Endometrial microvascular endothelial cells (primary cell): Measurements from ENCODE around the gene ZNF189. TPM values are rescaled to one million over a fixed set of nuclear protein-coding genes. Genes with fewer than 3 reads are reported as not detected.
"Not testable (repeated sequence)": the region's sequence is repeated elsewhere in the genome, so short reads cannot be mapped to it uniquely, and the experiment has no call there.

Source experiments
- in situ Hi-C: cut with HindIII; loops from 2 replicates; pipeline ENCODE4 v1.10.0; 2017; ENCODE audit warnings: low sequenced_read_pairs, low pct_unique_long_range_greater_than_20kb; ENCODE audit errors: inconsistent ontology term
- total RNA-seq: library from RNA; depleted of rRNA; stranded (reverse); fragments of >200 nt; gene quantifications from one replicate; pipeline ENCODE4 v1.2.3, GENCODE V29; 2015; ENCODE audit errors: inconsistent ontology term

The ZNF189 gene
- total RNA-seq, 1 donor from 2014 or later: 8.3 TPM

DNA sequence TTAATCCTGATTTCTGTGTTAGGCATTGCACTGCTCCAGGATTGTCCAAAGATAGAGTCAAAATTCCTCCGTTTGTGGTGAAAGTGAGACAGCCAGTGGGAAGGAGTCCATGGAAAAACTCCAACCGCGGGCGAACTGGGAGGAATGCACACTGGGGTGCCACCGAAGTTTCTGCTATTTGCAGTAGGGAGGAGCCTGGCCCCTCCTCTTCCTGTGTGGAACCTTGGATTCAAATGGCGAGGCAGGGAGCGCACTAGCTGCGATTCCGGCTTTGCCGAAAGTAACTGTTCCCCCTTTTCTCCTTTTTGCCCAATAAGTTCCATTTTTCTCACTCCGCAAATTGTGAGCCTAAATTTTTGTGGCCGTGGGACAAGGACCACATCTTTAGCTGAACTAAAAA, 23.1 kb upstream of the ZNF189 start:
- in situ Hi-C loops: no loop called here

DNA sequence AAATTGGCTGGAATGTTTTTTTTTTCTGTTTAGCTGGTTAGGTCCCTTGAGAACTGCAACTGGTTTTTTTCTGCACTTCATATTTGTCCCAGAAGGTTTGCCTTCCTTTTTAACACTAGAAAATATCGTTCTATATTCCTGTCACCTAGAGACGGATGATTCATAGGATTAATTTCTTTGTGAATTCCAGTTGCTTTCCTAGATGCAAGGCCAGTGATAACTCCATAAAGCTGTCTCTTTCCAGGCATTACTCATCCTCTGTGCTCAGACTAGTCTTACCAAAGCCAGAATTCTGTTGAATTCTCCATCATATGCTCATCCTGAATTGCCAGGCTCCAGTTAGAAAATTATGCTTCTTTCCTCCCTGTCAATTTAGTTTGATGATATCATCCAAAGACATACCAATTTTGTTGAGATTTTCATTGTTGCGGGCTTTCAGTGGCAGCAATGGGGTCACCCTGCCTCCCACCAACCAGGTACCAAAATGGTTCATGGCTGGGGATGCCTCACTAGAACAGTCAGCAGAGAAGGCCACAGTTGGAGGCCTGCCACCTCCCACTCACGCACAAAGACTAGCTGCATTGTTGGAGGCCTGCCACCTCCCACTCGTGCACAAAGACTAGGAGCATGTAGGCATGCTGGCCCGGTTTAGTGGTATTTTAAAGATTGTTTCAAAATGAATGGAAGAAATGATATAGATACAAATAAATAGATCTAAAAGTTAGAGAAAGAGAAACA, 22.4 kb upstream of the ZNF189 start:
- in situ Hi-C loops: no loop called here

DNA sequence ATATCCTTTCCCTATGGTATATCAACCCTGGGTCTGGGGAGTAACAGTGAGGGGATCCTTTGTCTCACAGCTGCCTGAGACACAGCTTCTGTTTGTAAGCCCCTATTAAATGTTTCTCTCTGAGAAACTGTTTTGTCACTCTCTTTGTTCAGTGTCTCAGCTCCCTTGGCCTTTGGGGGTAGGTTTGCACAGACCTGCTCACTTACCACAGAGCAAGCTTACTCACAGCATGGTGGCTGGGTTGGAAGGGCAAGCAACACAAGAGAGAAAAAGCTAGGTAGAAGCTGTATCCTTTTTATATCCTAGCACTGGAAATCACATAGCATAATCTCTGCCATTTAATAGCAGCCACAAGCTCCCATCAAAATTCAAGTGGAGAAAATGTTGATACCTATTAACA, 18.4 kb upstream of the ZNF189 start:
- in situ Hi-C loops: no loop called here

DNA sequence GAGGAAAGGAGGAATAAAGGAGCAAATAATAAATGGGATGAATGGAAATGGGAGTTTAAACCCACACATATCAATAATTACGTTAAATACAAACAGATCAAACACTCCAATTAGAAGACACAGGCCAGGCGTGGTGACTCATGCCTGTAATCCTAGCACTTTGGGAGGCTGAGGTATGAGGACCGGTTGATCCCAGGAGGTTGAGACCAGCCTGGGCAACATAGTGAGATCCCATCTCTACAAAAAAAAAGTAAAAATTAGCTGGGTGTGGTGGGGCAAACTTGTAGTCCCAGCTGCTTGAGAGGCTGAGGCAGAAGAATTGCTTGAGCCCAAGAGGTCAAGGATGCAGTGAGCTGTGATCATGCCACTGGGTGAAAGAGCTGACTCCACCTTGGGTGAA, 17.5 kb upstream of the ZNF189 start:
- in situ Hi-C loops: no loop called here

DNA sequence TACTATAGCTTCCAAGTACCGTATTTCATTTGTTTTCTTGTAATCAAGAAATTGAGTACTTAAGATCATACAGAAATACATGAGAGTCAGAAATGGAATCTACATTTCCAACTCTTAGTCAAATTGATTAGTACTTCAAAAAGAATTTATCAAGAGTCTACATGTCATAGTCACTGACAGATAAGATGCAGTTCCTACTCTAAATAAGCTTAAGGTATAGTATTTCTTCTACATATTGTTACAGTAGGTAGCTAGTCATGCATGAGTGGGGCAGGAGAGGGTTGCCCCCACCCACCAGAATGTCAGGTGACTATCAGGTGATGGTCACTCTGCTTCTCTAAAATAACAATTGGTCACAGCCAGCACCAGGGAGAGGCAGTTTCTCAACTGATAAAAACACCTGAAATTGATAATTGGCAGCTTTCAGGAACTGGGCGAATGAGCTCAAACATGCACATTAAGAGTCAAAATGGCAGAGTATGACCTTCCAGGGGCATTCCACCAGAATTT, 16.8 kb upstream of the ZNF189 start:
- in situ Hi-C loops: no loop called here

DNA sequence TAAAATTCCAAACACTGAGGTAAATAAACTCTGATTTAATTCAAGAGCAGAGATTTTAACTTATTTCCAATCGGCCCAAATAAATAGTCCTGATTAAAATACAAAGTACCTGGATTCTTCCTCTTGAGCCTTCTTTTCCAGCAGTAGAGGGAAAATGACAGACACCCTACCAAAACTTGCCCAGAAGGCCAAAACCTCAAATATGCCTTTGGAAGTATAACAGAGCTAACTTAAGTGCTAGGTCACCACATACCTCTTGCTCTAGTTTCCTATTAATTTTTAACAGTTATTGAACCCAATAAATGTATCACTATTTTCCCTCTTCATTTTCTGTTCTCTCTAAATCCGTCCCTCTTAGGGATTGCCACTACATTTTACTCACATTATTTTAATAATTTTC, 15.3 kb upstream of the ZNF189 start:
- in situ Hi-C loops: no loop called here

DNA sequence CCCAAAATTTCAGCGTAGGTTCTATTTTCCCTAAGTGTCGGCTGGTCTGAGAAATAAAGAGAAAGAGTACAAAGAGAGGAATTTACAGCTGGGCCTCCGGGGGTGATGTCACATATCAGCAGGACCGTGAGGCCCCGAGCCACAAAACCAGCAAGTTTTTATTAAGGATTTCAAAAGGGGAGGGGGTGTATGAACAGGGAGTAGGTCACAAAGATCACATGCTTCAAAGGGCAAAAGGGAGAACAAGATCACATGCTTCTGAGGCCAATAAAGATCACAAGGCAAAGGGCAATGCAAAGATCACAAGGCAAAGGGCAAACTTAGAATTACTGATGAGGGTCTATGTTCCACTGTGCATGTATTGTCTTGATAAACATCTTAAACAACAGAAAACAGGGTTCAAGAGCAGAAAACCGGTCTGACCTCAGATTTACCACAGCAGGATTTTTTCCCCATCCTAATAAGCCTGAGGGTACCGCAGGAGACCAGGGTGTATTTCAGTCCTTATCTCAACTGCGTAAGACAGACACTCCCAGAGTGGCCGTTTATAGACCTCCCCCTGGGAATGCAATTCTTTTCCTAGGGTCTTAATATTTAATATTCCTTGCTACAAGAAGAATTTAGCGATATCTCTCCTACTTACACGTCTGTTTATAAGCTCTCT, 13.6 kb upstream of the ZNF189 start, which contains the start of gene BAAT:
Gene BAAT (minus strand): TSS at position 134 of the 664 bp plus-strand sequence. CDS start 13,602 bp downstream, outside the sequence.
- in situ Hi-C loops: not testable (repeated sequence)

DNA sequence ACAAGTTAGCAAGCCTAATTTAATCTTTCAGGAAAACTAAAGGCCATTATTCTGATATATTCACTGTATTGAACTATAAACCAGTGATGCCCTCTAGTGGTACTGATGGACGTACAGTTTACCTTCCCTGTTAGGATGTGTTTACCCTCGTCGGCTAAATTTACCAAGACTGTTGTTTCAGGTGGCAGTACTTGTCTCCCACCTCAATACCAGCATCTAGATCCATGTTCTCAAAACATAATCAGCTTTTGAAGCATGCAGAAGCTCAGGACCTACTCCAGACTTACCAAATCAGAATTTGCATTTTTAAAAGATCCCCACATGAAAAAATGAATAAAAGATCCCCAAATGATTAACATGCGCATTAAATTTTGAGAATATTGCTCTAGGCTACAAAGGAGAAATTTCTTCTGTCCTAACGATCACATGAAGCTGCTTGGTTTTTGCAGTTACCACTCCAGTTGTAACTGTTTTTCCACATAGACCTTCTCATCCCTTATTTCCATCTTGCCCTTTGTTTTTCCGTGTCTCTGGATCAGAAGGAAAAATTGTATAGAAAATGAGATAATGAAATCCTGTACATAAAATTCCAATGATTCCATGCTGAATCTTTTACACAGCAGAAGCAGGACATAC, 10.7 kb upstream of the ZNF189 start:
- in situ Hi-C loops: no loop called here

DNA sequence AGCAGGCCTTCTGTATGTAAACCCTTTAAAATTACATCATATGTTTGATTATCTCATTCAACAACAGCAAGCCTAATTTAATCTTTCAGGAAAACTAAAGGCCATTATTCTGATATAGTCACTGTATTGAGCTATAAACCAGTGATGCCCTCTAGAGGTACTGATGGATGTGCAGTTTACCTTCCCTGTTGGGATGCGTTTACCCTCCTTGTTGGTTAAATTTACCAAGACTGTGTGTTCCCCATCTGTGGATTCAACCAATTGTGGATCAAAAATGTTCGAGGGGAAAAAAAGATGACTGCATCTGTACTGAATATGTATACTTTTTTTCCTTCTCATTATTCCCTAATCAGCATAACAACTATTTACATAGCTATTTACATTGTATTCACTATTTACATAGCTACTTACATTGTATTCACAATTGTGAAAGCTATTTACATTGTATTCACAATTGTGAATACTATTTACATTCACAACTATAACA, 10.1 kb upstream of the ZNF189 start:
- in situ Hi-C loops: no loop called here

DNA sequence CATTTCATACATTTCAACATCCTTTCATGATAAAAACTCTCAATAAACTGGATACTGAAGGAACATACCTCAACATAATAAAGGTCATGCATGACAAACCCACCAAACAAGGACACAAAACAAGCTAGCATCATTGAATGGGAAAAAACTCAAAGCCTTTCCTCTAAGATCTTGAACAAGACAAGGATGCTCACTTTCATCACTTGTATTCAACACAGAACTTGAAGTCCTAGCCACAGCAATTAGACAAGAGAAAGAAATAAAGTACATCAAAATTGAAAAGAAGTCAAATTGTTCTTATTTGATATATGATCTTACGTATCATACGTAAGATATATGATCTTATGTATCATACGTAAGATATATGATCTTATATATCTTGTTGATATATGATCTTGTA, 5.5 kb upstream of the ZNF189 start:
- in situ Hi-C loops: no loop called here

DNA sequence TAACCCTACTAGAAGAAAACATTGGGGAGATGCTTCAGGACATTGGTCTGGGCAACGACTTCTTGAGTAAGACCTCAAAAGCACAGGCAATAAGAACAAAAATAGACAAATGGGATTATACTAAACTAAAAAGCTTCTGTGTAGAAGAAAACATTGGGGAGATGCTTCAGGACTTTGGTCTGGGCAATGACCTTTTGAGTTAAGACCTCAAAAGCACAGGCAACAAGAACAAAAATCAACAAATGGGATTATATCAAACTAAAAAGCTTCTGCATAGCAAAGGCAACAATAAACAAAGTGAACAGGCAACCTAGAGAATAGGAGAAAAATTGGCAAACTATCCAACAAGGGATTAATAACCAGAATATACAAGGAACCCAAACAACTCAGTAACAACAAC, 4.0 kb upstream of the ZNF189 start:
- in situ Hi-C loops: no loop called here

DNA sequence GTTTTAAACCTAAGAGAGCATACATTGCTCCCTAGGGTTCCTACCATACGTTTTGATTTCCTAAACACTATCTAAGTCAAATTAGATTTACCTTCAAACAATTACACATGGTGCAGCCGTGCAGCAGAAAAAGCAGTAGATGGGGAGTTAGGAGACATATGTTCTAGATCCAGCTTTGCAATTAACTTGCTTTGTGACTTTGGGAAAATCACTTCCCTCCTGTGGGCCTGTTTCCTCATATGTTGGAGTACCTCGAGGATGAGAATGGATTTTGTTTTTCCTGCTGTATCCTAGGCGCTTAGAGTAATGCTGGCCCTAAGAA, 944 bp upstream of the ZNF189 start:
- in situ Hi-C loops: no loop called here

DNA sequence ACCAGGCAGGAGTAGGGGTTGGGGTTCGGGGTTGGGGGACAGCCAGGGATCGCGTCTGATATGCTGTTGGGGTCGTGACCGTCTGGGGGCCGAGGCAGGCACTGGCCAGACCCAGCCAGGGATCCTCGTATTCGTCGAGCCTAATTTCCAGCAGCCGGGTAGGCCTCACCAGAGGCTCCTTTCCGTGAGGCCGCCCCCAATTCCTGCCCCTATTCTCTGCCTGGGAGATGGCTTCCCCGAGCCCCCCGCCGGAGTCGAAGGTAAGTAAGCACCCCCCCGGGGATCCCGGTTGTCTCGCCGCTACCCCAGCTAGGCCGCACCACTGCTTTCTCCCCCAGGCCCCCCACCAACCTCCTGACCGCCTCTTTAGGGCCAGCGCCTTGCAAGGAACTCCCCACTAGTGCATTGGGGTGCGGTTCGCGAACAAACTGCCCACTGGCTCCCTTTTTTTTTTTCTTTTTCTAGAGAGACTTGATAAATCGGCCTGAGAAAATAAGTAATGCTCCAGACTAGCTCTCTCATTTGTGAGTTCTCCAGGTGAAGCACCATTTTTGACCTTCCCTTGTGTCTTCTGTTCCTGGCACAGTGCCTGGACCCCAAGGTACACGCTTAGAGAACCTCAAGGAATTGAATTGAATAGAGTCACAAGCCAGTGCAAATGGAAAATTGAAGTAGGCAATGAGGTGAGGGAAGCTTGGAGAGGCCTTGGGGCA, 435 bp downstream of the ZNF189 start:
- in situ Hi-C loops: no loop called here

DNA sequence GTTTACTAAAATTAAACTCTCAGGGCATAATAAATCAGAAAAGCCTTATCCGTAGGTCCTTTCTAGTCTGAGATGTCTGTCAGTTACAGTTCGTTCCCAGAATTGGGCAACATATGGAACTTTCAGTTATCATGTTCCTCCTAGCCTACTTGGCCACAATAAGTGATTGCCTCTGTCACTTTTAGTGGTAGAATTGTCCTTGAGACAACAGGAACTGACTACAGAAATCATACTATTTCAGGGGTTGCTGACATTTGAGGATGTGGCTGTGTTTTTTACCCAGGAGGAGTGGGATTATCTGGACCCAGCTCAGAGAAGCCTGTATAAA, 956 bp downstream of the ZNF189 start:
- in situ Hi-C loops: no loop called here

DNA sequence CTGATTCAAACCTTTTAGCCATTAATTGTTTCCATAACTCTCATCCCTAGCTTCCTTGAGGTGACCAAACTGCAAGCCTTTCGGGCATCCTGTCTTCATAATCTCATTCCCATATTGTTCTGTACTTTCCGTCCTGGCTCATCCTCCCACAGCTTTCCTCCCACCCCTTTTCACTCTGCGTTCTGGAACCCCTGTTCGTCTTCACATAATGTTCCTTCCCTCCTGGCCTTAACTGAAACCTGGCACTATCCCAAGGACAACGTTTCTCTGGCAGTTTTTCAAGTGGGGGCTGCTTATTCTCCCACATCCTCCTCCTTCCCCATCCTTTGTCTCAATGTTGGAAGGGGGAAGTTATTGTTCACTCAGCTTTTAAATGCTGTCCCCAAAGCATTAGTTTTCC, 1.5 kb downstream of the ZNF189 start:
- in situ Hi-C loops: no loop called here

DNA sequence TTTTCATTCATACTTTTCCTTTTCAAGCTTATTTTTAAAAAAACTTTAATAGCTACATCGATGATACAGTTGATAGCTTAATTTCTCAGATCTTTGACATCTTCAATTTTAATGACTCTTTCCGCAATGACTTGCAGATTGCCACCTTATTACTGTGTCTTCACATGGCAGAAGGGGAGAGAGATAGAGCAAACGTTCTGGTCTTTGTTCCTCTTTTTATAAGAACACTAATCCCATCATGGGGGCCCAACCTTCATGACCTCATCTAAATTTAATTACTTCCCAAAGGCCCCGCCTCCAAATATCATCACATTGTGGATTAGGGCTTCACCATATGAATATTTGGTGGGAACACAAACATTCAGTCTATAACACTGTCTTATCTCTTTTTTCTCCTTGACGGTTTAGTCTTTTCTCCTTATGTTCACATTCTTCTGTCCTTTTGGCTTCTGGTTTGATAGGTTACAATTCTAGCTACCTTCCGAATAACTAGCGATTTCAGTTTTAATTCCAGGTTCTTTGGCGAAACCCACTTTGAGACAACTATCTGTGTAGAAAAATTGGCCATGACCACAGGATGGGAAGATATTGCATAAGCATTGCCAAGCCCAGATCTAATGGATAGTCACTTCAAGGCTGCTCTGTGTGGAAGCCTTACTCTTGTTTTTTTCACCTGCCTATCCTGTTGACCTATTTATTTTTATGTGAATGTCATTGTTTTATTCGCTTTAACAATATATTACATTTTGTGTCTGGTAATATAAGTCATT, 5.0 kb downstream of the ZNF189 start:
- in situ Hi-C loops: no loop called here

DNA sequence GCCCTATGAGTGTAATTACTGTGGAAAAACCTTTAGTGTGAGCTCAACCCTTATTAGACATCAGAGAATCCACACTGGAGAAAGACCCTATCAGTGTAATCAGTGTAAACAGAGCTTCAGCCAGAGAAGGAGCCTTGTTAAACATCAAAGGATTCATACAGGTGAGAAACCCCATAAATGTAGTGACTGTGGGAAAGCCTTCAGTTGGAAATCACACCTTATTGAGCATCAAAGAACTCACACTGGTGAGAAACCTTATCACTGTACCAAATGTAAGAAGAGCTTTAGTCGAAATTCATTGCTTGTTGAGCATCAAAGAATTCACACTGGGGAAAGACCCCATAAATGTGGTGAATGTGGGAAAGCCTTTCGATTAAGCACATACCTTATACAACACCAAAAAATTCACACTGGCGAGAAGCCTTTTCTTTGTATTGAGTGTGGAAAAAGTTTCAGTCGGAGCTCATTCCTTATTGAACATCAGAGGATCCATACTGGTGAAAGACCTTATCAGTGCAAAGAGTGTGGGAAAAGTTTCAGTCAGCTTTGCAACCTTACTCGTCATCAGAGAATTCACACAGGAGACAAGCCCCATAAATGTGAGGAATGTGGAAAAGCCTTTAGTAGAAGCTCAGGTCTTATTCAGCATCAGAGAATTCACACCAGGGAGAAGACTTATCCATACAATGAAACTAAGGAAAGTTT, 9.9 kb downstream of the ZNF189 start:
- in situ Hi-C loops: no loop called here

DNA sequence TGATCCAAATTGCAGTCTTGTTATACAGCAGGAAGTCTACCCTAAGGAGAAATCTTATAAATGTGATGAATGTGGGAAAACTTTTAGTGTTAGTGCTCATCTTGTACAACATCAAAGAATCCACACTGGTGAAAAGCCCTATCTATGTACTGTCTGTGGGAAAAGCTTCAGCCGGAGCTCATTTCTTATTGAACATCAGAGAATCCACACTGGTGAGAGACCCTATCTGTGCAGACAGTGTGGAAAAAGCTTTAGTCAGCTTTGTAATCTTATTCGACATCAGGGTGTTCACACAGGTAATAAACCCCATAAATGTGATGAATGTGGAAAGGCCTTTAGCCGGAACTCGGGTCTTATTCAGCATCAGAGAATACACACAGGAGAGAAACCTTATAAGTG, 10.4 kb downstream of the ZNF189 start:
- in situ Hi-C loops: no loop called here
